Loucy (cell line): ENCODE results near the gene PIK3CD.

ENCODE experiments used
- CTCF ChIP-seq: fragments of 200-600 bp; sonication (generic); conservative IDR thresholded peaks from 2 replicates; pipeline ENCODE4 v1.5.1; 2014; ENCODE audit warnings: mild to moderate bottlenecking, antibody characterized with exemption, low read length
- EZH2phosphoT487 ChIP-seq: fragments of 200-600 bp; IDR thresholded peaks from 2 replicates; pipeline ENCODE4 v1.6.1; 2018; ENCODE audit warnings: antibody characterized with exemption, mild to moderate bottlenecking, moderate library complexity, borderline replicate concordance

DNA sequence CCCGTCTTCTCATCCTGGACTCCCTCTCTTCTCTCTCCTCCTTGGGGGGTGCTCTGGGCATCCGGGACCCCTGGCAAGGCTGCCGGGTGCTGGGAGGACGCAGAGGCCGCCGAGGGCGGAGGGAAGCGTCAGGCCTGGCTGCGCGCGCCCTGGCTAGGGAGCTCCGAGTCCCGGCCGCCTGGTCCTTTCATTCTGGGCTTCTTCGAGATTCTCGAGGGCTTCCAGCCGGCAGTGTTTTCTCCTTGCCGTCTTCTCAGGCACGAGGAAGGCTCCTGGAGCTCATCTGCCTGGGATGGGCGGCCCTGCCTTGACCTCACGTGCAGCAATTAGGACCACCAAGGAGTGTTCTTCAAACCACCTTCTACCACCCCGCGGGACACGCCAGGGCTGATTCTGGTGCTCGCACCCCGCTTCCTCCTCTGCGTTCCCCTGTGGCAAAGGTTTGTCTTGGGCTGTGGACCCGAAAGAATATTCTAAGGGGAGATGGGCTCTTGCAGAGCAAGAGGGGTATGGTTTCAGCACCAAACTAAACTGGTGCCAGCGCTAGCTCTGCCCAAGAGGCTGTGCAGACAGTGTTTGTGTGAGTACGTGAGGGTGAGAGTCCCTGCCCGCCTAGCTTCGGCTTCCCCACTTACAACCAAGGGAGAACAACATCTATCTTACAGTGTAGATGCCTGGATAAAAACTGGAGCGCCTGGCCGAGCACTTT is 36.5 kb downstream of the PIK3CD start:
- TF ChIP-seq CTCF, result no peak
- no peak for TF ChIP-seq EZH2phosphoT487
